A549 (cell line): Measurements from ENCODE around the gene TPM4. TPM values are rescaled to one million over a fixed set of nuclear protein-coding genes. Genes with fewer than 3 reads are reported as not detected.
A peak's percentile ranks its signal among the peaks of the same experiment; 100 is the strongest.
"Not testable (repeated sequence)": the region's sequence is repeated elsewhere in the genome, so short reads cannot be mapped to it uniquely, and the experiment has no call there.

Experiments
- ATAC-seq, 2 experiments: fragments of 200-7000 bp in 1 of 2; fragments of >200 bp in 1 of 2; cut with Nextera tagmentation in 1 of 2; cut with Tn5 transposase in 1 of 2; 3 replicates each; pipeline versions ENCODE4 v1.8.0 to v1.9.1; 2018 to 2020; ENCODE audit warnings: mild to moderate bottlenecking in 1 of 2, moderate library complexity in 1 of 2
- CTCF ChIA-PET: fragments of 300-600 bp; sonication (Branson Sonifier 250); formaldehyde crosslinking; extraction: SDS; loops from one replicate; lab custom pipeline; 2021; ENCODE audit warnings: antibody characterized with exemption, inconsistent platforms; lab: Yijun Ruan, JAX
- POLR2A ChIA-PET: fragments of 350-600 bp; formaldehyde crosslinking; extraction: SDS; loops from one replicate; lab custom pipeline; 2021; ENCODE audit warnings: antibody characterized with exemption, inconsistent platforms; lab: Yijun Ruan, JAX
- DNase-seq, 2 experiments: peaks; one replicate each; pipeline versions ENCODE4 v3.0.0 to v3.0.0-alpha.2; 2011 to 2016; ENCODE audit warnings: low read depth in 1 of 2, low spot score in 1 of 2
- FAIRE-seq: peaks from 2 replicates; lab custom pipeline; 2011; peaks lifted over from hg19 to GRCh38; lab: Jason Lieb, UNC
- H3K27ac ChIP-seq, 2 experiments: fragments of >200 bp; sonication (Bioruptor Twin); formaldehyde crosslinking; 3 replicates each; pipeline ENCODE4 v1.5.1; 2016 to 2017
- H3K4me1 ChIP-seq: fragments of >200 bp; sonication (Bioruptor Twin); formaldehyde crosslinking; 3 replicates; pipeline ENCODE4 v1.6.1; 2016
- H3K4me2 ChIP-seq: fragments of >200 bp; sonication (Bioruptor Twin); formaldehyde crosslinking; 3 replicates; pipeline ENCODE4 v1.6.1; 2016
- H3K4me3 ChIP-seq: fragments of >200 bp; sonication (Bioruptor Twin); formaldehyde crosslinking; 3 replicates; pipeline ENCODE4 v1.5.1; 2016
- H3K9me3 ChIP-seq: fragments of >200 bp; sonication (Bioruptor Twin); formaldehyde crosslinking; 3 replicates; pipeline ENCODE4 v1.6.1; 2016
- ATOH8 ChIP-seq: fragments of 250-450 bp; sonication (Bioruptor Pico); IDR thresholded peaks from 2 replicates; pipeline ENCODE4 v1.5.0; 2020; ENCODE audit warnings: low read depth, mild to moderate bottlenecking, moderate library complexity
- CBX2 ChIP-seq: fragments of 200-600 bp; sonication (generic); IDR thresholded peaks from 2 replicates; pipeline ENCODE4 v1.6.1; 2016; ENCODE audit warnings: low read depth, mild to moderate bottlenecking, borderline replicate concordance
- CEBPB ChIP-seq, 2 experiments: fragments of >200 bp in 1 of 2; sonication (Bioruptor Twin) in 1 of 2; formaldehyde crosslinking in 1 of 2; IDR thresholded peaks; 2 replicates each; pipeline ENCODE4 v1.6.1; 2012 to 2016
- EHMT2 ChIP-seq: fragments of 200-600 bp; sonication (generic); IDR thresholded peaks from 2 replicates; pipeline ENCODE4 v1.6.1; 2016; ENCODE audit warnings: antibody characterized with exemption, low read depth, mild to moderate bottlenecking, moderate library complexity
- ELK1 ChIP-seq: fragments of 150-350 bp; IDR thresholded peaks from 2 replicates; pipeline ENCODE4 v1.6.1; 2014; ENCODE audit warnings: low read depth, mild to moderate bottlenecking, low read length
- FOSB ChIP-seq: fragments of 250-450 bp; sonication (Bioruptor Pico); IDR thresholded peaks from 2 replicates; pipeline ENCODE4 v1.5.0; 2020; ENCODE audit warnings: mild to moderate bottlenecking, moderate library complexity
- FOXS1 ChIP-seq: fragments of 250-450 bp; sonication (Bioruptor Pico); IDR thresholded peaks from 2 replicates; pipeline ENCODE4 v1.5.0; 2020; ENCODE audit warnings: mild to moderate bottlenecking, moderate library complexity
- HOXB13 ChIP-seq: fragments of 250-450 bp; sonication (Bioruptor Pico); IDR thresholded peaks from 2 replicates; pipeline ENCODE4 v1.5.0; 2020; ENCODE audit warnings: low read depth, mild to moderate bottlenecking, moderate library complexity
- PBX3 ChIP-seq: IDR thresholded peaks from 2 replicates; pipeline ENCODE4 v1.6.1; 2012
- POLR2AphosphoS2 ChIP-seq: conservative IDR thresholded peaks from 2 replicates; pipeline ENCODE4 v1.6.1; 2012; ENCODE audit warnings: low read length, improper control_type of control experiment, inconsistent platforms
- RCOR1 ChIP-seq: fragments of 150-350 bp; IDR thresholded peaks from 2 replicates; pipeline ENCODE4 v1.6.1; 2014; ENCODE audit warnings: antibody characterized with exemption, low read length, low read depth
- RNF2 ChIP-seq: fragments of 200-600 bp; sonication (generic); IDR thresholded peaks from 2 replicates; pipeline ENCODE4 v1.6.1; 2016; ENCODE audit warnings: low read depth, mild to moderate bottlenecking, antibody characterized with exemption, moderate library complexity, borderline replicate concordance
- WGBS: methylation state at CpG from one replicate; pipeline ENCODE4 v1.1.6; 2017; ENCODE audit errors: missing lambda C conversion rate; 5-methylcytosine and 5-hydroxymethylcytosine counted together
- polyA plus RNA-seq, 4 experiments: library from polyadenylated mRNA; depleted of rRNA in 3 of 4; stranded (reverse); fragments of >200 nt; fragmentation: RNase III in 1 of 4; extraction: RNeasy Plus Mini Kit Qiagen cat#74134 plus additional on column Dnase treatment in 1 of 4; gene quantifications; 2 replicates in 3 of 4; 3 replicates in 1 of 4; pipeline ENCODE4 v1.2.3, GENCODE V29; 2011 to 2017

Gene TPM4
- polyA plus RNA-seq, 2 of the 4 experiments (the other 2 are of a cell fraction): 777 to 860 TPM

- peaks cover 45% of the 10 kb centered on the region for H3K4me1 ChIP-seq
- no peaks in the 10 kb centered on the region for H3K9me3 ChIP-seq
- H3K4me3 ChIP-seq: no peak overlapping the region
- no peak overlapping the region for H3K27ac ChIP-seq
- H3K4me2 ChIP-seq: no peak overlapping the region
- POLR2A ChIA-PET: no interaction called here
- 95% methylated on average over 6 of the region's 6 CpGs for WGBS
- CTCF ChIA-PET: interaction anchor here (0.6 to 2.6 kb wide), 3 partner anchors 10 to 285 kb away, joined by 3 to 12 read pairs (median 4); partner anchors contain the start of gene RAB8A
- TF ChIP-seq EHMT2: no peak
- no peak for TF ChIP-seq FOSB (CRISPR knock-in tag)
- peak in 1 of 2 experiments; percentile 24; a peak in 1 of 4 replicates for TF ChIP-seq CEBPB (IDR thresholded peaks at IDR 0.05)
- peak; percentile 87 for TF ChIP-seq POLR2AphosphoS2
- FAIRE-seq (no peak), DNase-seq (no peak), ATAC-seq (no peak)
These were observed 22.5 kb downstream of the TPM4 start for GRCh38 chr19:16098821-16099220.

- Histone ChIP-seq H3K4me1 (peaks cover 39% of the 10 kb centered on the region), H3K27ac (0 out of 6 replicates have a peak overlapping the region, but pooled peaks of 1 of the 2 experiments have one; percentile 26)
- DNase-seq, H3K9me3 ChIP-seq, H3K4me2 ChIP-seq, H3K4me3 ChIP-seq, ATAC-seq, POLR2A ChIA-PET, FAIRE-seq: not testable (repeated sequence)
- 88% methylated on average over 8 of the region's 8 CpGs for WGBS
- CTCF ChIA-PET: interaction anchor here (1.3 to 2.6 kb wide), 3 partner anchors 9 to 13 kb away, joined by 4 to 12 read pairs (median 4); partner anchors contain the start of gene RAB8A
These were observed 23.1 kb downstream of the TPM4 start for GRCh38 chr19:16099314-16099965.

- H3K4me1 ChIP-seq: peaks cover 28% of the 10 kb centered on the region
- no peak overlapping the region for H3K4me2 ChIP-seq
- WGBS: 94% methylated on average over 4 of the region's 4 CpGs
- no peak for DNase-seq
- POLR2A ChIA-PET: no interaction called here
- H3K27ac ChIP-seq: no peak overlapping the region
- H3K9me3 ChIP-seq: no peaks in the 10 kb centered on the region
- no peak overlapping the region for H3K4me3 ChIP-seq
- ATAC-seq: no peak
- CTCF ChIA-PET: interaction anchor here (1.3 to 2.6 kb wide), 2 partner anchors 11 to 14 kb away, joined by 4 to 12 read pairs; partner anchors contain the start of gene RAB8A
- TF ChIP-seq ATOH8 (CRISPR knock-in tag) (no peak), HOXB13 (CRISPR knock-in tag) (no peak), CBX2 (no peak), ELK1 (no peak), RCOR1 (no peak), FOXS1 (CRISPR knock-in tag) (no peak)
- no peak for FAIRE-seq
These were observed 24.2 kb downstream of the TPM4 start for GRCh38 chr19:16100524-16100923.

- H3K4me2 ChIP-seq: no peak overlapping the region
- TF ChIP-seq RNF2: no peak
- TF ChIP-seq PBX3: no peak
- DNase-seq (no peak), ATAC-seq (peak; percentile 6 to 12; a peak in 2 of 6 replicates), FAIRE-seq (no peak)
- no peaks in the 10 kb centered on the region for H3K9me3 ChIP-seq
- no peak overlapping the region for H3K27ac ChIP-seq
- CTCF ChIA-PET: interaction anchor here (1.5 kb wide), 1 partner anchor 64 kb away, joined by 3 read pairs; no protein-coding TSS in a partner anchor
- H3K4me3 ChIP-seq: no peak overlapping the region
- peaks cover 14% of the 10 kb centered on the region for H3K4me1 ChIP-seq
- POLR2A ChIA-PET: no interaction called here
- WGBS: 92% methylated on average over 6 of the region's 6 CpGs
These were observed 28.4 kb downstream of the TPM4 start for GRCh38 chr19:16104722-16105121.
